ENCODE measurements around the gene HACL1. TPM values are rescaled to one million over a fixed set of nuclear protein-coding genes. Genes with fewer than 3 reads are reported as not detected.

HACL1 gene
- total RNA-seq, 2 donors from 2014 or later = 13.1 to 19.1 TPM

- no peaks in the 10 kb centered on the region for H3K27me3 ChIP-seq
- no peak overlapping the region for H3K27ac ChIP-seq
- no peak overlapping the region for H3K4me3 ChIP-seq
- intact Hi-C loops (cut with DNase I) = no loop called here
- no peaks in the 10 kb centered on the region for H3K4me1 ChIP-seq
- no peak for TF ChIP-seq CTCF (IDR thresholded peaks at IDR 0.05)
- H3K9me3 ChIP-seq = no peaks in the 10 kb centered on the region
- H3K9ac ChIP-seq (ENCODE audit: low read depth in 2 of 2, low read length in 2 of 2) = no peak overlapping the region
- no peaks in the 10 kb centered on the region for H3K36me3 ChIP-seq
- DNase-seq = no peak
These were observed 79.4 kb downstream of the HACL1 start for GRCh38 chr3:15522016-15522415.

- H3K36me3 ChIP-seq = no peaks in the 10 kb centered on the region
- H3K4me3 ChIP-seq = no peak within 1 kb of the TSS
- H3K9ac ChIP-seq (ENCODE audit: low read depth in 2 of 2, low read length in 2 of 2) = no peak within 1 kb of the TSS
- no peaks in the 10 kb centered on the region for H3K4me1 ChIP-seq
- DNase-seq = no peak
- H3K9me3 ChIP-seq = no peaks in the 10 kb centered on the region
- no peaks in the 10 kb centered on the region for H3K27me3 ChIP-seq
- no peak within 1 kb of the TSS for H3K27ac ChIP-seq
- intact Hi-C loops (cut with DNase I) = no loop called here
- TF ChIP-seq CTCF (IDR thresholded peaks at IDR 0.05) = no peak
These were observed 79.8 kb downstream of the HACL1 start, which contains the start of gene COLQ for GRCh38 chr3:15521573-15521965. TSS of gene COLQ (minus strand) at chr3:15521706. CDS start at chr3:15521625, 81 bp downstream.

GRCh38 chr3:15520804-15521572, 80.4 kb downstream of the HACL1 start:
- intact Hi-C loops (cut with DNase I) = no loop called here
- no peak overlapping the region for H3K4me3 ChIP-seq
- H3K9me3 ChIP-seq = no peaks in the 10 kb centered on the region
- H3K9ac ChIP-seq (ENCODE audit: low read depth in 2 of 2, low read length in 2 of 2) = no peak overlapping the region
- H3K36me3 ChIP-seq = no peaks in the 10 kb centered on the region
- TF ChIP-seq CTCF (IDR thresholded peaks at IDR 0.05) = no peak
- no peaks in the 10 kb centered on the region for H3K4me1 ChIP-seq
- H3K27ac ChIP-seq = no peak overlapping the region
- no peaks in the 10 kb centered on the region for H3K27me3 ChIP-seq
- DNase-seq = no peak

- no peak overlapping the region for H3K27ac ChIP-seq
- TF ChIP-seq CTCF (IDR thresholded peaks at IDR 0.05) = no peak
- no peak overlapping the region for H3K4me3 ChIP-seq
- no peaks in the 10 kb centered on the region for H3K36me3 ChIP-seq
- intact Hi-C loops (cut with DNase I) = no loop called here
- no peak for DNase-seq
- no peaks in the 10 kb centered on the region for H3K27me3 ChIP-seq
- no peaks in the 10 kb centered on the region for H3K9me3 ChIP-seq
- H3K9ac ChIP-seq (ENCODE audit: low read depth in 2 of 2, low read length in 2 of 2) = no peak overlapping the region
- H3K4me1 ChIP-seq = no peaks in the 10 kb centered on the region
These were observed 81.2 kb downstream of the HACL1 start for GRCh38 chr3:15520185-15520584.

- DNase-seq = no peak
- Histone ChIP-seq H3K9me3 (no peaks in the 10 kb centered on the region), H3K9ac (ENCODE audit: low read depth in 2 of 2, low read length in 2 of 2) (no peak overlapping the region), H3K4me3 (no peak overlapping the region), H3K4me1 (no peaks in the 10 kb centered on the region), H3K36me3 (no peaks in the 10 kb centered on the region), H3K27me3 (no peaks in the 10 kb centered on the region), H3K27ac (no peak overlapping the region)
- no peak for TF ChIP-seq CTCF (IDR thresholded peaks at IDR 0.05)
- intact Hi-C loops (cut with DNase I) = no loop called here
These were observed 82.3 kb downstream of the HACL1 start for GRCh38 chr3:15519096-15519495.
